GM19193 (cell line): ENCODE measurements around the gene MYO16.

Source experiments
- POLR2A ChIP-seq: IDR thresholded peaks from 4 replicates; pipeline ENCODE4 v1.6.1; 2011; ENCODE audit not compliant: insufficient read depth, insufficient read length; ENCODE audit errors: extremely low read depth

Gene MYO16

DNA sequence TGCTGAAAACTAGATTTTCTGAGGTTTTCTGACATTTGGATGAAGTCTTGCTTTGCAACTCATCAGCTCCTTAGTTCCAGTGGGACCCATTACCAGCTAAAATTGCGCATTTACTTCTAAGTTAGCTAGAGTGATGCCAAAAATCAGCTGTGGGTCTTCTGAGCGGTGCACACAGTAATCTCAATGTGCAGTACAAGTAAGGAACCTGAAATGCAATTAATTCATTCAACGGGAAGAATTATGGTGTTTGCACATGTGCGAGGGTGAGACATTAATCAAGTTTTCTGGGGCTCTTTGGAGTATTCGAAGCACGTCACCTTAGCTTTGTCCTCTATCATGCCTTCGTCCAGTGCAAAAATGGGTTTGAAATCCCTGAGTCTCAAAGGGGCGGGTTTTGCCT, 146.2 kb downstream of the MYO16 start:
- TF ChIP-seq POLR2A = no peak

GRCh38 chr13:108776650-108777049, 147.2 kb downstream of the MYO16 start:
- no peak for TF ChIP-seq POLR2A

DNA sequence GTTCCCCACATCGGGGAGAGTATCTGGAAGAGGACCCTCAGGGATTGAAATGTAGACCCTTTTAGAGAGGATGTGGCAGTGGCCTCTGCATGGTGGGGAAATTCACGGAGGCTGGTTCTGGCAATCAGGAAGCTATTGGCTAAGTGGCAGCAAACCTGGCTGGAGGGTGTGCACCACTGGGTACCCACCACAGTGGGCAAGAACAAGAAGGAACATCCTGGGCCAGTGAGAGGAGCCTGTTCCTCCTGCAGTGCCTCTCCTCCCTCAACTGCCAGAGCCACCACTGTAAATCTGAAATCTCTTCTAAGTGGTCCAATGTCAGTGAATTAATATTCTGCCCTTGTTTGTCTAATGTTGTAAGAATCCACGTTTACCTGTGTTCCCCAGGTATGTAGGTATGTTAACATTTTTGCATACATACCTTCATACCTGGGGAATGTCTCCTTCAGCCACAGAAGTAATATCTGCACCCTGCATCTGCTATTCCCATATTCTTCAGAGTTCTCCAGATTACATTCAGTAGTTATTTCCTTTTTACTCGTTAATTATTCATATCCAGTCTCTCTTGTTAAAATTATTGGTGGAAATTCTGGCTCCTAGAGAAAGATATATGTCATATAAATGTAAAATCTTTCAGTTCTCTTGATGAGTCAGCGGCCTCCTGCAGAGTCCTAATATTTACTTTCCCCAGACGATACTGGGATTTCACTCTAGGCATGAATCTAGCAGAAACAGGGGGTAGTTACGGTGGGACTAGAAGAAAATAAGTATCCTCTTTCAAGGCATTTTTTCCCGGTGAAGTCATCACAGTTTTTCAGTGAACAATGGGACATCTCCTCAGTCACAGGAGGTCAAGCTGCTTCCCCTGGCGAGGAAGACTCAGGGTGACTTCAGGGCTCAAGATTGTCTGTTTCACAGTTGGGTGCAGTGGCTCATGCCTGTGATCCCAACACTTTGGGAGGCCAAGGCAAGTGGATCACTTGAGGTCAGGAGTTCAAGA, 148.3 kb downstream of the MYO16 start:
- TF ChIP-seq POLR2A = no peak

DNA sequence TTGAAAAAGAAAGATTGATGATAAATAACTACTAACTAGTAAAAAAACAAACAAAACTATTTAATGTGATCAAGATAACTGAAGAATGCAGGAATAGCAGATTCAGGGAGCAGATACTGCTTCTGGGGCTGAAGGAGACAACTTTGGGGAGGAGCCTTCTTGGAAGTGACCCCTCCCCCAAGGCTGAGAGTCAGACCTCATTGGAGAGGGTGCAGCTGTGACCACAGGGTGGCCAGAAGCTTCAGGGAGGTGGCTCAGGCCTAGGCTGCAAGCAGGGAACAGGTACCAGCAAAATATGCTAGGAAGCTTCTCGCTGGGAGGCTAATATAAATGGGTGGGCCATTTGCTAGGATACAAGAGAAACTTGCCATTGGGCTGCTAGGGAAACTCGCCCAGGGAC, 149.9 kb downstream of the MYO16 start:
- no peak for TF ChIP-seq POLR2A

DNA sequence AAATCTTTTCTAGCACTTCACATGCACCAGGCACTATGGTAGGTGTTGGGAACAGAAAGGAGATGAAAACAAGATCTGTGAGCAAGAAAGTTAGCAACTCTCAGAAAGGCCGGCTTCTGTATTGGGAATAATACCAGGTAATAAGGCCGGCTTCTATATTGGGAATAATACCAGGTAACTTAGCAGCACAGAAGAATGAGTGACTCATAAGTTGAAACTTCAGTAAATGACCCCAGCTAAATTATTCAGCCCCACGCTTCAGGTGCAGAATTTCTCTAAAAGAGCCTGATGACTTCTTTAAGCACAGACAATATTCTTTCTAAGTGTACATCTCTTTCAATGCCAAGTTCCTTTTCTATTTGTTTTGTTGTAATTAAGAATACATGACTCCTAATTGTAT, 151.3 kb downstream of the MYO16 start:
- TF ChIP-seq POLR2A = no peak

GRCh38 chr13:108781312-108781711, 151.9 kb downstream of the MYO16 start:
- TF ChIP-seq POLR2A = no peak

- no peak for TF ChIP-seq POLR2A
These were observed 156.4 kb downstream of the MYO16 start for GRCh38 chr13:108785844-108786243.

- TF ChIP-seq POLR2A = no peak
These were observed 157.2 kb downstream of the MYO16 start for GRCh38 chr13:108786456-108787200.

DNA sequence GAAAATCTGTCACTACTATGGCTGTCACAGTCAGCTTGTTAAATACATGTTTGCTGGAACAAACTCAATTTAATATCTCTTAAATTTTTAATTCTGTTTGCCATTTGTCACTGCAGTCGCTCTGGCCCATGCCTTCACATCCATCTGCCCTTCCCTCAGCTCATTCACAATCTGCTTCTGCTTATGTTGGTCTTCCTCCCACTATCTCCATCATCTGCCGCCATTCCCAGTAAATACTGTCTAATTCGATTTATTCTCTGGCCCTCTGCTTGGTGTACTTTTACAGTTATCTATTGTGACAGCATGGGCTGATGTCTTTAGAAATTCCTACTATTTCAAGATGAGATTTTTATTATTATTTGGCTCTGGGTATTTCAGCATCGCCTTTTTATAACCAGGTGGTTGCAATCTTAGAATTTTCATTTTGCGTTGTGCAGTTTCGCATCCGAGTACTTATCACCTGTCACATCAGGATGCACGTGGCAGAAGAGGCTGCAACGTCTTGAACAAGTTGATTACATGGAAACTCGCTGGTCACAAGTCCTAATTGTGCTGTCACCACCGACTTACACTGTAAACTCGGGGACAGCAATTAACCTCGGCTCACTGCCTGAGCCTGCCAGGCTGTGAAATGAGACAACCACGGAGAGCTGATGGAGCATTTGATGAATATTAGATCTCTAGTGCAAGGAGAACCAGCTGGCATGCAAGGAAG, 158.4 kb downstream of the MYO16 start:
- no peak for TF ChIP-seq POLR2A

GRCh38 chr13:108789476-108789875, 160.1 kb downstream of the MYO16 start:
- TF ChIP-seq POLR2A = no peak

DNA sequence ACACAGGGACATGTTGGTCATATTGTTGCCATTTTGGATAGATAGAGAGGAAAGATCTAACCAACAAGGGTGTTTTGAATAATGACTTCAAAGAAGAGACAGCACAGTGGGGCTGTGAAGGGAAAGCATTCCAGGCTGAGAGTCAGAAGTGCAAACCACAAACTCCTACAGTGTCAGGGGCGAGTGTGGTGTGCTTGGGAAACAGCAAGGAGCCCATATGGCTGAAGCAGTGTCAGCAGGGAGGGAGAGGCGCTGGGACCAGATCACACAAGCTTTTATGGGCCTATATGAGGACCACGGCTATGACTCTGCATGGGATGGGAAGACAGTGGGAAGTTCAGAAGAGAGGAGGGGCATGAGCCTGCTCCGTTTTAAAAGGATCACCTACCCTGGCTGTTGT, 166.4 kb downstream of the MYO16 start:
- no peak for TF ChIP-seq POLR2A

- TF ChIP-seq POLR2A = no peak
These were observed 167.9 kb downstream of the MYO16 start for GRCh38 chr13:108797354-108797753.

DNA sequence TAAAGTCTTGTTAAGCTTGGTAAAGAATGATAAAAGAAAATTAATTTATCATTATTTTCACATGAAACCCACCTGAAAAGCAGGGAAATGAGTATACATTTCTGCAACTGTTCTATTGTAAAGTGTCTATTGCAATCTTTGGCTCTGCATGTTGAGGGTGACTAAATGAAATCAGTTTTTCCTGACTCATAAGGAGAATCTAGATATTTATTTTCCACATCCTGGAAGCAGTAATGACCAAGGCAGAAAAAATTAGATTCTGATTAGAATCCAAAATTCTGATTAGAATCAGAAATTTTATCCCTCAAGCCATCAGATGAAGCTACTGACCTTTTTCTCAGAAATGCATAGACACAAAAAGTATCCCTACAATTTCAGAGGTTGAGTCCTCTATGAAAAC, 178.4 kb downstream of the MYO16 start:
- no peak for TF ChIP-seq POLR2A

GRCh38 chr13:108812165-108812564, 182.8 kb downstream of the MYO16 start:
- no peak for TF ChIP-seq POLR2A

DNA sequence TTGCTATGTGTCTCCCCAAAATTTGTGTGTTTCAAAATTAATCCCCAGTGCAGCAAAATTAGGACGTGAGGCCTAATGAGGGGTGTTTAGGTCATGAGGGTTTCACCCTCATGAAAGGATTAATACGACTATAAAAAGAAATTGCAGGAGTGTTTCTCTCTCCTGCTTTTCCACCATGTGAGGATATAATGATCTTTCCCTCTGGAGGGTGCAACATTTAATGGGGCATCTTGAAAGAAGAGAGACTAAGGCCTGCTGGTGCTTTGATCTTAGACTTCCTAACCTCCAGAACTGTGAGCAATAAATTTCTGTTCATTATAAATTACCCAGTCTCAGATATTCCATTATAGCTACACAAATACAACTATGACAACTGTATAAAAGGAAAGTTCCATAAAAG, 183.2 kb downstream of the MYO16 start:
- TF ChIP-seq POLR2A = no peak

DNA sequence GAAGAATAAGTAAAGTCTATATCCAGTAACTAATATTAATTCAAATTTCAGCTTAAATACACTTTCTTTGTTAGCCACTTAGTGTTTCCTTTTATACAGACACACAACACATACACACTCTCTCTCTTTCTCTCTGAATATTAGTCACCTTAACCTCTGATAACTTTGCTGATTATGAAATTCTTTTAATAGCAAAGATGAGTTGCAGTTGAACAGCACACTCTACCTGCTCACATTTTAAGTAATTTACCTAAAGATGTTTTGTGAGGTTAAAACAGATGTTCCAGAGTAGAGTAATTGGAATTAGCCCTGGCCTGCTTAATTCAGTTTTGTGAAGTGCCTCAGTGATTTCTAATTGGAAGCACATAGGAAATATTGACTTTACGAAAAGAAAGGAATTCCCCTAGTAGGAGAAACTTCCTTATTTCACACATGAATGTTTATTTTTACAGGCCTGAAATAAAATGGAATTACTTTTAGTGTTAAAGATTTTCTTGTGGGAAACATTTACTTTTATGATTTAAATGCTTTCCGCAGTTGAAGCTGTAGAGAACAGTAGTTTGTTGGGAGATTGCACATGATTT, 184.3 kb downstream of the MYO16 start:
- TF ChIP-seq POLR2A = no peak

DNA sequence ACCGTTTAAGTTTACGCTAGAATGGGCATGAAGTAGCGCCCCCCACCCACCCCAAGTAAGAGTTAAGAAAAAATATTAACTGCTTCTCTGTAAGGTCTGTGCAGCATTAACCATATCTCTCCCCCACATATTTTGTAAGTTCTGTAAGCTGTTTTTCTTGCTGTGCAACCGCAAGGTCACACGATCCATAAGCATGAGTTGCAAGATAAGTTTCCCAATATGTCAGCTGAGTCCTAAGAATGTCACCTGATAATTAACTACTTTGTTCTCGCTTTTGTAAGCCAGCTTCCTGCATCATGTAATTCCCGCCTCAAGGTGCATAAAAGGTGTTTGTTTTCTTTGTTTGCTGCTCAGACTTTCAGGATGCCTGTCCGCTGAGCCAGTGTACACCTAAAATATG, 187.0 kb downstream of the MYO16 start:
- TF ChIP-seq POLR2A = no peak
